Psoas muscle (tissue), 8 donors: ENCODE data around the gene C1orf56. TPM values are rescaled to one million over a fixed set of nuclear protein-coding genes. Genes with fewer than 3 reads are reported as not detected.

ENCODE experiments used
- ATAC-seq, 4 donors: fragments of 200-7000 bp; cut with Tn5 transposase; one replicate each; pipeline ENCODE4 v1.9.1; 2020; ENCODE audit warnings: moderate library complexity in 3 of 4, mild to moderate bottlenecking in 2 of 4
- DNase-seq, 2 donors: peaks; one replicate each; pipeline ENCODE4 v3.0.0-alpha.2; 2020
- H3K27ac ChIP-seq: fragments of 200-600 bp; one replicate; pipeline ENCODE4 v1.8.0; 2022
- H3K27me3 ChIP-seq, 3 donors: fragments of 200-600 bp in 1 of 3; one replicate each; pipeline versions ENCODE4 v1.6.1 to v1.8.0; 2013 to 2022; ENCODE audit warnings: low read length in 2 of 3, mild to moderate bottlenecking in 2 of 3, moderate library complexity in 1 of 3; ENCODE audit not compliant: insufficient read depth in 3 of 3
- H3K36me3 ChIP-seq, 2 donors: fragments of 200-600 bp in 1 of 2; one replicate each; pipeline versions ENCODE4 v1.6.1 to v1.8.0; 2013 to 2022; ENCODE audit warnings: low read depth in 1 of 2, mild to moderate bottlenecking in 1 of 2, moderate library complexity in 1 of 2; ENCODE audit not compliant: insufficient read depth in 1 of 2
- H3K4me1 ChIP-seq: fragments of 200-600 bp; one replicate; pipeline ENCODE4 v1.8.0; 2022
- H3K4me3 ChIP-seq: fragments of 200-600 bp; one replicate; pipeline ENCODE4 v1.8.0; 2022; ENCODE audit warnings: mild to moderate bottlenecking
- H3K9me3 ChIP-seq: fragments of 200-600 bp; one replicate; pipeline ENCODE4 v1.8.0; 2022
- WGBS, 3 donors: extraction: QIAGEN DNeasy Blood & Tissue Kit; methylation state at CpG; one replicate each; pipeline versions ENCODE4 v1.1.6 to v1.1.7; 2013; 5-methylcytosine and 5-hydroxymethylcytosine counted together
- intact Hi-C, 2 donors: fragments of 100-400 bp; cut with DNase I; formaldehyde crosslinking; loops; one replicate each; pipeline versions ENCODE4 v1.11.0 to v1.14.2; 2022
- polyA plus RNA-seq, 3 donors: library from polyadenylated mRNA; stranded (reverse); fragments of 200-250 nt; gene quantifications; one replicate each; pipeline ENCODE4 v1.2.3, GENCODE V29; 2013
- total RNA-seq, 4 donors: library from RNA; stranded (reverse); fragmentation: NEBNext Ultra II Directional in 2 of 4; extraction: Animal tissue kit (Norgen Biotek cat#: 25700) in 2 of 4; gene quantifications; one replicate each; pipeline versions ENCODE4 v1.2.1 to v1.2.4, GENCODE V29; 2021 to 2023
- TF ChIP-seq, protein P1 (sequence below): fragments of 200-600 bp; IDR thresholded peaks from one replicate; pipeline ENCODE4 v1.8.0; 2022; ENCODE audit warnings: antibody characterized with exemption
- donor health status: healthy with polysubstance abuse.
- donor health status: DM: no; HTN: no; CAD: no; lungs with moderate emphysema.
- donor health status: Bipolar disorder and iron deficiency.
- donor health status: healthy.
- donor health status: DM: yes; HTN: yes; CAD: no.
- donor health status: DM: no; HTN: no; CAD: no.
- donor health status: DM: no; HTN: no; CAD: no.
- donor health status: DM: yes; HTN: yes; CAD: no.

Gene C1orf56
- total and polyA plus RNA-seq, 7 donors = 1.3 to 16.9 (median 6.9) TPM

DNA sequence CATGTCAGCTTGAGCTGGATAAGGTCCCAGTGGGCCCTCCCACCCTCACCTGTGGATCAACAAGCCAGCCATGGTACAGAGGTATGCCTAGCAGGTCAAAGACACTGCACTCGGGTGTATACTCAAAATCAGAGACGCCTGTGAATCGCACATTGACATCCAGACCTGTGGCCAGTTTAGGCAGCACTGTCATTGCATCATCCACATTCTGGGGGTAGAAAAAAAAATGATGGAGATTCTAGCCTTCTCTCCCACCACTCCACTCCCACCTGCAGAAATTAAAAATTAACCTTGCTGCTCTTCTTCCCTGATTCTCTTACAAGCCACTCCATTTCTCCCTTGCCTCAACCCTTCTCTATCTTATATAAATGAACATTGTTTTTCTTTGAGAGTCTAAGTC is 47.1 kb upstream of the C1orf56 start:
- TF ChIP-seq, protein P1, sequence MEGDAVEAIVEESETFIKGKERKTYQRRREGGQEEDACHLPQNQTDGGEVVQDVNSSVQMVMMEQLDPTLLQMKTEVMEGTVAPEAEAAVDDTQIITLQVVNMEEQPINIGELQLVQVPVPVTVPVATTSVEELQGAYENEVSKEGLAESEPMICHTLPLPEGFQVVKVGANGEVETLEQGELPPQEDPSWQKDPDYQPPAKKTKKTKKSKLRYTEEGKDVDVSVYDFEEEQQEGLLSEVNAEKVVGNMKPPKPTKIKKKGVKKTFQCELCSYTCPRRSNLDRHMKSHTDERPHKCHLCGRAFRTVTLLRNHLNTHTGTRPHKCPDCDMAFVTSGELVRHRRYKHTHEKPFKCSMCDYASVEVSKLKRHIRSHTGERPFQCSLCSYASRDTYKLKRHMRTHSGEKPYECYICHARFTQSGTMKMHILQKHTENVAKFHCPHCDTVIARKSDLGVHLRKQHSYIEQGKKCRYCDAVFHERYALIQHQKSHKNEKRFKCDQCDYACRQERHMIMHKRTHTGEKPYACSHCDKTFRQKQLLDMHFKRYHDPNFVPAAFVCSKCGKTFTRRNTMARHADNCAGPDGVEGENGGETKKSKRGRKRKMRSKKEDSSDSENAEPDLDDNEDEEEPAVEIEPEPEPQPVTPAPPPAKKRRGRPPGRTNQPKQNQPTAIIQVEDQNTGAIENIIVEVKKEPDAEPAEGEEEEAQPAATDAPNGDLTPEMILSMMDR = no peak
- H3K4me3 ChIP-seq = no peak overlapping the region
- intact Hi-C loops = loop anchor here in 1 of 2 donors (5.0 kb wide), 1 partner anchor 73 kb away; the partner anchor contains the start of gene SETDB1
- 93 to 97% (median 95%) methylated on average over 3 of the region's 3 CpGs for WGBS, 3 donors
- DNase-seq (no peak), ATAC-seq (no peak)
- H3K27me3 ChIP-seq = no peaks in the 10 kb centered on the region
- H3K27ac ChIP-seq = no peak overlapping the region
- H3K36me3 ChIP-seq = peaks cover 0 to 64% of the 10 kb centered on the region in 2 donors
- peaks cover 36% of the 10 kb centered on the region for H3K4me1 ChIP-seq
- no peaks in the 10 kb centered on the region for H3K9me3 ChIP-seq

DNA sequence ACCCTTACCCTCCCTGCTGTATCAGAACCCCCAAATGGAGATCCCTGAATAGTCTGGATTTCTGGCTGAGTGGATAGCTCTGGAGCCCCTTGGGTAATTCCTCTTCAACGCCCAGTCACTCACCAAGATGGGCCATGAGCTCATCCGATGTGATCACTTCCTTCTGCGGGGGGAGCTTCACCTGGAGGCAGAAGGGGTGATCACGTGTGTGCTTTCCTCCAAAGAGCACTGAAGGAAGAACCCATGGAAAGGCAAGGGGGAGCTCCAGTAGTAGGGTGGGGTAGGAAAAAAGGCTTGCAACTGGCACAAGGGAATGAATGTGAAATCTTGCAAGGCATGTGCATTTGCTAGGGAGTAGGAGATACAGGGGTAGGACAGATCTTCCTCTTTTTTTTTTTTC is 45.9 kb upstream of the C1orf56 start:
- ATAC-seq = no peak
- Histone ChIP-seq H3K36me3 (peaks cover 0 to 62% of the 10 kb centered on the region in 2 donors), H3K27me3 (no peaks in the 10 kb centered on the region), H3K4me1 (peaks cover 29% of the 10 kb centered on the region), H3K4me3 (no peak overlapping the region), H3K9me3 (no peaks in the 10 kb centered on the region), H3K27ac (no peak overlapping the region)
- intact Hi-C loops = loop anchor here in 1 of 2 donors (5.0 kb wide), 1 partner anchor 74 kb away; the partner anchor contains the start of gene SETDB1
- 68 to 79% (median 72%) methylated on average over 4 of the region's 4 CpGs for WGBS, 3 donors
- no peak for DNase-seq
- TF ChIP-seq, protein P1 = no peak

DNA sequence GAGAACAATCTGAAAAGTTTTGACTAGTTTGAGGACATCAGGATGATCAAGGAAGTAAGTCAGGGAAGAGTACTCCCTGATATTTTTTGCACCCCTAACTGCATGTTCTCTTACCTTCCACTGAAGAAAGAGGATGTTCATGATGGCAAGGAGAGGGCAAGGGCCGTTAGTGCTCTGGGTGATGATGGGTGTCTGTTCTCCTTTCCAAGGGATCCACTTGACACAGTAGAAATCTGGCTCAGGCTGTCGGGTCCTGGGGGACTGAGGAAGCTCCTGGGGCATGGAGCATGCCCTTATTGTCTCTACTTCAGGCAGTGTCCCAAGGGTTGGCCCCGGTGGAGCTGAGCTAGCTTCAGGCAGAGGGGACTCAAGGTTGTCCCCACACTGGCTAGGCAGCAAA is 45.5 kb upstream of the C1orf56 start:
- no peak for DNase-seq
- H3K36me3 ChIP-seq = peaks cover 0 to 58% of the 10 kb centered on the region in 2 donors
- no peaks in the 10 kb centered on the region for H3K9me3 ChIP-seq
- intact Hi-C loops = loop anchor here in 1 of 2 donors (5.0 kb wide), 1 partner anchor 75 kb away; the partner anchor contains the start of gene SETDB1
- peaks cover 32% of the 10 kb centered on the region for H3K4me1 ChIP-seq
- H3K27ac ChIP-seq = no peak overlapping the region
- WGBS, 3 donors = 77 to 92% (median 82%) methylated on average over 3 of the region's 3 CpGs
- ATAC-seq = no peak
- H3K27me3 ChIP-seq = no peaks in the 10 kb centered on the region
- TF ChIP-seq, protein P1 = no peak
- no peak overlapping the region for H3K4me3 ChIP-seq

DNA sequence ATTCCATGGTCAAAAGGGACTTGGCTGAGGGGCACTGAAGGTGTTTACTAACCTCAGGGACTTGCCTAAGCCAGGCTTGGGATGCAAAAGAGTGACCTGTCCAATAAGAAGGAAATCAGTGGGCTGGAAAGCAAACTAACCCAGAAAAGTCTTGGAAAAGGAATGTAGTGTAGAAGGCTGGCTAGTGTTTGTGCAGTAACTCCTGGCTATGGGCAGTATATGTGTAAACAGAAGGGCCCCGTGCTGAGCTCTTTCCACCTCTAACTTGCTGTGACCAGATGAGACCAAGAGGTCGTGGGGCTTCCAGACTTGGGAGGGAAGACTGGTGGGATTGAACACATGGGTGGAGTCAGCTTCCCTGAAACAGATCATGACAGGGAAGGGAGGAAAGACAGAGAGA is 44.9 kb upstream of the C1orf56 start:
- Histone ChIP-seq H3K9me3 (no peaks in the 10 kb centered on the region), H3K4me3 (peak overlapping the region; percentile 75), H3K27ac (no peak overlapping the region), H3K4me1 (peaks cover 37% of the 10 kb centered on the region), H3K27me3 (no peaks in the 10 kb centered on the region), H3K36me3 (peaks cover 0 to 52% of the 10 kb centered on the region in 2 donors)
- WGBS, 3 donors = 23 to 39% (median 32%) methylated on average over 2 of the region's 2 CpGs
- no peak for ATAC-seq
- DNase-seq = no peak
- TF ChIP-seq, protein P1 = no peak
- intact Hi-C loops = loop anchor here in 1 of 2 donors (5.0 kb wide), 1 partner anchor 75 kb away; the partner anchor contains the start of gene SETDB1

DNA sequence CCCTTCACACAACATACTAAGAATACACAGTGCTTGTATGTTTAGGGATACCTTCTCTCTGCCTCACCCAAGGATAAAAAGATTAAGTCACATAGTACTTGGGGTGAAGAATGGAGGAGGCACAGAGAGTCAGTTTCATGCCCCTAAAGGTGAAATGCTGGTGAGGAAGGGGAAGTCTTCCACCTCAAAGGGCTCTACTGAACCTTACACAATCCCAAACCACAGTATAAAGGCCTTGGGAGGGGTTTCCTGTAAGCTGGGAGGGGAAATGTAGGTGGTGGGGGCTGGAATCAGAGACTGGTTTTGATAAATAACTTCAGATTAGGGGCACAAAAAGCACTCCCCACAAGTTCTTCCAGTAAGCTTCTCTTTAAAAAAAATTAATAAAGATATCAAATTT is 44.4 kb upstream of the C1orf56 start:
- DNase-seq (no peak), ATAC-seq (no peak)
- no peaks in the 10 kb centered on the region for H3K9me3 ChIP-seq
- TF ChIP-seq, protein P1 = no peak
- H3K27me3 ChIP-seq = no peaks in the 10 kb centered on the region
- H3K4me1 ChIP-seq = peaks cover 42% of the 10 kb centered on the region
- H3K36me3 ChIP-seq = peaks cover 0 to 47% of the 10 kb centered on the region in 2 donors
- no peak overlapping the region for H3K27ac ChIP-seq
- intact Hi-C loops = loop anchor here in 1 of 2 donors (5.0 kb wide), 1 partner anchor 76 kb away; the partner anchor contains the start of gene SETDB1
- peak overlapping the region; percentile 75 for H3K4me3 ChIP-seq
